Measurements from ENCODE around the gene EGR4.

The EGR4 gene

GRCh38 chr2:73290049-73290839 lies 3.1 kb downstream of the EGR4 start:
- in situ Hi-C loops (cut with MboI; ENCODE audit: low sequenced_read_pairs) = no loop called here

DNA sequence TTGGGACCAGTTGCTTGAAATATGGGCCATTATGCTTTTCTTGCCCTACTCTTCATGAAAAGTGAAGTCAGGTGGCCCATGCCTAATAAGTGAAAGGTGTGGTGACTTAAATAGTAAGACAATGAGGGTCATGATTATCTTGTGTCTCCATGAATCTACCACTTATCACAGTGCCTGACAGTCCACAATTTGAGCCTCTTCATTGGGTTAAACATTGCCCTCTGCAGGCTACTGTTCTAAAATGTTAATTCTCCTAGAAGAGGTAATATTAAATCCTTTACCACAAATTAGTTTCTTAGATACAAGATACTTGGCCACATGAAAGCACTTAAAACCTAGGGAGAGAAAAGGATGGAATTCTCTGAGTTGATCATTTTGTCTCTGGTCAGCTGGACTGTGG lies 4.0 kb downstream of the EGR4 start:
- in situ Hi-C loops (cut with MboI; ENCODE audit: low sequenced_read_pairs) = no loop called here

DNA sequence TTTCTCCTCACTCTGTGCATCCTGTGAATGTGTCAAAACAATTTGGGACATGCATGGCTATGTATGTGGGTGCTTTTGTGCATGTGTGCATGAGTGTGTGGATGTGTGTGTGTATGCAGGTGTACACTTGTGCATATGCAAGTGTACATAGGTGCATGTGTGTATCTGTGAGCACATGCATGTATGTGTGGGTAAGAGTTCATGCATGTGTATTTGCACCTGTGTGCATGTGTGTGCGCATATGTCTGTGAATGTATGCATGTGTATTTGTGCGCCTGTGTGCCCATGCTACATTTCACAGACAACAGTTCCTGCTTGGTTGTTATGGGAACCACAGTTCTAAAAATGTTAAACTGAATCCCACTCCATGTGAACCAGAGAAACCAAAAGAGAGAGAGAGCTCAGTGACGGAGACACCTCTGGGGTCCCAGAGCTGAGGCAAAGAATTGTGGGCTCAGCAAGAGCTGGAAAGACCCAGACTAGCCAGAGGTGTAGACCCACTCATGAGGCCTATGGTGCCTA lies 7.2 kb downstream of the EGR4 start:
- in situ Hi-C loops (cut with MboI; ENCODE audit: low sequenced_read_pairs) = no loop called here

- in situ Hi-C loops (cut with MboI; ENCODE audit: low sequenced_read_pairs) = no loop called here
These were observed 8.1 kb downstream of the EGR4 start for GRCh38 chr2:73285159-73285739.

- in situ Hi-C loops (cut with MboI; ENCODE audit: low sequenced_read_pairs) = no loop called here
These were observed 8.8 kb downstream of the EGR4 start, which contains the start of gene FBXO41 for GRCh38 chr2:73284296-73285158. FBXO41 (minus strand) TSS chr2:73284478; CDS start chr2:73269630, 14,848 bp downstream.

DNA sequence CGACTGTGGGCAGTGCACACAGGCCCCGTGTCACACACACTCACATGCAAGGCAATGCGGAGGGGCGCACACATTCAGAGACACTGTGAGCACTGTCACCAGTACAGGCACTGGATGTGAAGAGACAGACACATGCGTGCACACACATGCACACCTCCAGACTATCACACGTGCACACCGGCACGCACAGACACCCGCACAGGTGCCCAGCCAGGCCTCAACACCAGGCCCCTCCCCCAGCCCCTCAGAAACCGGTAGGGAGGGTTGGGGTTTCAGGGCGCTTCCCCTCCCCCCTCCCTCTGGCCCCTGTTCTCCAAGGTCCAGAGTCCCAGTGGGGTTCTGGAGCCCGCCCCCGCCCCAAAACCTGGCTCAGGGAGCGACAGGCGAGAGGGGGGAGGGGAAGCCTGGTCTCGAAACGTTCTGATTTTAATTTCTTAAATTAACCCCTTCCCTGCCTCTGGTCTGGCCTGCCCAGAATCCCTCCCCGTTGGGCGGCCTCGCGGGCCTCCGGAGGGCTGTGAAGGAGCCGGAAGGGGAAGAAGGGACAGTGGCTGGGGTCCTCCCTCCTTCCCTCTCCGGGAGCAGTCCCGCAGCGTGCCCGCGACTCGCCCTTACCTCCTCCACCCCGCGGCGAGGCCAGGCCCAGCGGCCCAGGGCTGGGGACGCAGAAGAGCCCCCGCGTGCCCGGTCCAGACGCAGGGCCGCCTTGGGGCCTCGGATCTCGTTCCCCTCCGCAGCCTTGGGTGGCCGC lies 9.6 kb downstream of the EGR4 start:
- in situ Hi-C loops (cut with MboI; ENCODE audit: low sequenced_read_pairs) = no loop called here

- in situ Hi-C loops (cut with MboI; ENCODE audit: low sequenced_read_pairs) = no loop called here
These were observed 10.3 kb downstream of the EGR4 start for GRCh38 chr2:73282924-73283544.

- in situ Hi-C loops (cut with MboI; ENCODE audit: low sequenced_read_pairs) = no loop called here
These were observed 12.1 kb downstream of the EGR4 start for GRCh38 chr2:73281244-73281643.

- in situ Hi-C loops (cut with MboI; ENCODE audit: low sequenced_read_pairs) = no loop called here
These were observed 13.5 kb downstream of the EGR4 start for GRCh38 chr2:73279852-73280251.

- in situ Hi-C loops (cut with MboI; ENCODE audit: low sequenced_read_pairs) = no loop called here
These were observed 21.1 kb downstream of the EGR4 start for GRCh38 chr2:73272270-73272669.

- in situ Hi-C loops (cut with MboI; ENCODE audit: low sequenced_read_pairs) = no loop called here
These were observed 23.5 kb downstream of the EGR4 start for GRCh38 chr2:73269686-73270465.

DNA sequence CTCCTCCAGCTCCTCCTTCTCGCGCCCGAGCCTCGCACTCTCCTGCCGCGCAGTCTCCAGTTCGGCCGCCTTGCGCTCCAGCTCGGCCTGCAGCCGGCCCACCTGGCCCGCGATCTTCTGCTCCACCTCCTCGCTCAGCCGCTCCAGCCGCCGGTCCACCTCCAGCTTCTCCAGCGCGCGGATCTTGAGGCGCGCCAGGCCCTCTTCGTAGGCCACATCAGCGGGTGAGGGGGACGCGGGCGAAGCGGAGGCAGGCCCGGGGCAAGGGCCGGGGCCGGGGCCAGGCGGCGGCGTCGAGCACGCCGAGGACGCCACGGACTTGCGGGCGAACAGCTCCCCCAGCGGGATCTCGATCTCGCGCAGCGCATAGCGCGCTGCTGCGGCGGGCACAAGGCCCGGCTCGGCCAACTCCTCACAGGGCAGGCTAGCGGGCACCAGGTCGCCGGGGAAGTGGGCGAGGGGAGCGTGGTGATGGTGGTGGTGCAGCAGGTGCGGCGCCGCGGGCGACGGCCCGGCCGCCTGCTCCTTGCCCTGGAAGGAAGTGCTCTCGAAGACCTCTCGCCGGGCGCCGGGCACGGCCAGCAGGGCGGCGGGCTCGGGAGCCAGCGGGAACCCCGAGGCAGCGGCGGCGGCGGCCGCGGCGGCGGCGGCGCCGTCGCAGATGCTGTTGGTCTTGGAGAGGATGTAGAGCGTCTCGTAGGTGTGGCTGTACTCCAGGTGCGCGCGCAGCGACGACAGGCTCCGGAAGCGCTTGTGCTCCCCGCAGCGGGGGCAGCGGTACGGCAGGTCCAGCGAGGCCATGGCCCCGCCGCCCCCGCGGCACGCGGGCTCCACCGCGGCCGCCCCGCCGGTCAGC lies 24.3 kb downstream of the EGR4 start:
- in situ Hi-C loops (cut with MboI; ENCODE audit: low sequenced_read_pairs) = no loop called here

DNA sequence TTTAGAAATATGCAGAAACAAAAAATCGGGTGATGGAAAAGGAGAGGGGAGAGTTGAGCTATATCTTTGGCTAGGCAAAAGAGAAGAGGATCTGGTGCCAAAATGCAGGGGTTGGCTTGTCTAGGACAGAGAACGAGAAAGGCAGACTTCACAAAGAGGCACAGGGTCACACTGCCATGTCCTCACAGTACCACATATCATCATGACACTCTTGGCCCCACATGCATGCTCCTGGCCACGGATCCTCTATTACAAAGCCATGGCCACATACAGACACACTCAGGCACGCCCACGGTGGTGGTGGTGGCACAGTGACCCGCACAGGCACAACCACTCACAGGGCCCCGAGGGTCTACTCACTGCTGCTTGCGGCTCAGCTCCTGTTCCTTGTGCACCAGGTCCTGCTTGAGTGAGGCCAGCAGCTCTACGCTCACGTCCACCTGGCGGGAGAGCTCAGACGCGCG lies 24.9 kb downstream of the EGR4 start:
- in situ Hi-C loops (cut with MboI; ENCODE audit: low sequenced_read_pairs) = no loop called here

- in situ Hi-C loops (cut with MboI; ENCODE audit: low sequenced_read_pairs) = no loop called here
These were observed 26.3 kb downstream of the EGR4 start for GRCh38 chr2:73267008-73267407.

DNA sequence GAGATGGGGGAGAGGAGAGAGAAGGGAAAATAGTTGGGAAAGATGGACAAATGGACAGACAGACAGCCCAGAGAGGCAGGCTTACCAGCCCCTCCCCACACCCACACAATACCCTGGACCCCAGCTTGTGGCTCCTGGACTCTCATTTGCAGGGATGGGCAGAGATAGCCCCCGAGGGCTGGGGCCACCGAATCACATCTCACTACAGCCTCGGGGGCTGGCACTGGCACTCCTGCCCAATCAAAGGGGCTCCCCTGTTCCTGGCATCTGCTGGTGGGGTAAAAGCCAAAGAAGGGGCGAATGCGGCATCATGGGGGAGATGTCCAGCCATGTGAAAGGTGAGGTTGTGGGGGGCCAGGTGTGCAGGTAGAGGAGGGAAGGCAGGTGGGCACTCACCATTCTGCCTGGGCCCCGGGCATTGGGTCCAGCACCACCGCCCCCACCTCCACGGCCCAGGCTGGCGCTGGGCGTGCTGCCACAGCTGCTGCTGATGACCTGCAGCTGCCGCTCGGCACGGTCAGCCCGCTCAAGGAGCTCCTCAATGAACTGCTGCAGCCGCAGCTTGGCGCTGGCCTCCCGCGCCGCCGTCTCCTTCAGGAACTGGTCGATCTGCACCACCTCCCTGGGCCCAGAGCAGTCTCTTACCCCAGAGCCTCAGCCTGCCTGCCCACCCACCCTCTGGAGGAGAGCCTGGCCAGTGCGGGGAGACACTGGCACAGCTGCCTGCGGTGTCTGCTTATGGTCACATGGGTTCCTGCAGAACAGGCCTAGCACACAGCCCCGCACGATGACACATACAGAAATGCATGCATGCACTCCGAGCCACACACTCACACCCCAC lies 27.1 kb downstream of the EGR4 start:
- in situ Hi-C loops (cut with MboI; ENCODE audit: low sequenced_read_pairs) = no loop called here

GRCh38 chr2:73265298-73266060 lies 27.9 kb downstream of the EGR4 start:
- in situ Hi-C loops (cut with MboI; ENCODE audit: low sequenced_read_pairs) = no loop called here

- in situ Hi-C loops (cut with MboI; ENCODE audit: low sequenced_read_pairs) = no loop called here
These were observed 28.6 kb downstream of the EGR4 start for GRCh38 chr2:73264783-73265182.

Measured in hTERT RPE-1 (cell line).